ENCODE data around the gene DQX1.

DNA sequence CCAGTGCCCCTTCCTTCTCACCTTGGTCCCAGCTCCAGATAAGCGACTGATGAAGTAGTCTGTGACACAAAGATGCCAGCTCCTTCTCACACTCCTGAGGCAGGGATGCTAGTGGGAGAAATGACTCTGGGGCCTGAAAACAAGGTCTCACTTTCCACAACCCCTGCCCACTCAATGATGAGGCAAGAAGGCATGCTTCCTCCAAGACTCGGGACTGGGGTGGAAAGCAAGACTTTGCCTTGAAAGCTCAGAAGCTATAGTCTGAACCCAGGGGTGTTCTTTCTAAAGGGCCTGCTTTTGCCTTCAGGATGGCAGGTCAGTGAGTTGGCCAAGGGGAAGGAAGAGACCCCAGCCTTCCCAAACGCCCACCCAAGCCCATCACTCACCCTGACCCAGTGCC lies 44.6 kb downstream of the DQX1 start:
- TF ChIP-seq NFIC (IDR thresholded peaks at IDR 0.05) = no peak
- TF ChIP-seq MXI1 (IDR thresholded peaks at IDR 0.05; ENCODE audit: low read depth, low read length) = no peak
- TF ChIP-seq BRCA1 (IDR thresholded peaks at IDR 0.05) = no peak
- TF ChIP-seq BRCA1 (CRISPR knock-in tag; IDR thresholded peaks at IDR 0.05) = no peak
- TF ChIP-seq ELF4 (CRISPR knock-in tag; IDR thresholded peaks at IDR 0.05) = no peak
- no peak for TF ChIP-seq NR3C1 (CRISPR knock-in tag; IDR thresholded peaks at IDR 0.05)
- TF ChIP-seq, protein P1, sequence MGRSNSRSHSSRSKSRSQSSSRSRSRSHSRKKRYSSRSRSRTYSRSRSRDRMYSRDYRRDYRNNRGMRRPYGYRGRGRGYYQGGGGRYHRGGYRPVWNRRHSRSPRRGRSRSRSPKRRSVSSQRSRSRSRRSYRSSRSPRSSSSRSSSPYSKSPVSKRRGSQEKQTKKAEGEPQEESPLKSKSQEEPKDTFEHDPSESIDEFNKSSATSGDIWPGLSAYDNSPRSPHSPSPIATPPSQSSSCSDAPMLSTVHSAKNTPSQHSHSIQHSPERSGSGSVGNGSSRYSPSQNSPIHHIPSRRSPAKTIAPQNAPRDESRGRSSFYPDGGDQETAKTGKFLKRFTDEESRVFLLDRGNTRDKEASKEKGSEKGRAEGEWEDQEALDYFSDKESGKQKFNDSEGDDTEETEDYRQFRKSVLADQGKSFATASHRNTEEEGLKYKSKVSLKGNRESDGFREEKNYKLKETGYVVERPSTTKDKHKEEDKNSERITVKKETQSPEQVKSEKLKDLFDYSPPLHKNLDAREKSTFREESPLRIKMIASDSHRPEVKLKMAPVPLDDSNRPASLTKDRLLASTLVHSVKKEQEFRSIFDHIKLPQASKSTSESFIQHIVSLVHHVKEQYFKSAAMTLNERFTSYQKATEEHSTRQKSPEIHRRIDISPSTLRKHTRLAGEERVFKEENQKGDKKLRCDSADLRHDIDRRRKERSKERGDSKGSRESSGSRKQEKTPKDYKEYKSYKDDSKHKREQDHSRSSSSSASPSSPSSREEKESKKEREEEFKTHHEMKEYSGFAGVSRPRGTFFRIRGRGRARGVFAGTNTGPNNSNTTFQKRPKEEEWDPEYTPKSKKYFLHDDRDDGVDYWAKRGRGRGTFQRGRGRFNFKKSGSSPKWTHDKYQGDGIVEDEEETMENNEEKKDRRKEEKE (IDR thresholded peaks at IDR 0.05; ENCODE audit: borderline replicate concordance in 1 of 2, control insufficient read depth in 1 of 2, low read depth in 2 of 2, low read length in 1 of 2) = no peak
- TF ChIP-seq FOSL1 (tag; conservative IDR thresholded peaks at IDR 0.05) = no peak
- no peak for TF ChIP-seq HDAC2 (IDR thresholded peaks at IDR 0.05)
- TF ChIP-seq CHCHD3 (CRISPR knock-in tag; IDR thresholded peaks at IDR 0.05) = no peak
- no peak for TF ChIP-seq U2AF1 (optimal IDR thresholded peaks at IDR 0.05; ENCODE audit: low read depth, low read length)

Data from K562 (cell line).